T-helper 17 cell (primary cell): ENCODE results near the gene PTCH2. TPM values are rescaled to one million over a fixed set of nuclear protein-coding genes. Genes with fewer than 3 reads are reported as not detected.

ENCODE experiments used
- total RNA-seq, 4 donors: library from RNA in 2 of 4; stranded (reverse) in 2 of 4; gene quantifications; one replicate each; pipeline ENCODE4 v1.2.3 and lab custom pipeline; 2022 to 2026

The PTCH2 gene
- total RNA-seq, 2 donors from 2014 or later: 1.6 to 1.7 TPM

Other genes starting within 250 kb of the PTCH2 start
- 1 to 10 TPM; 2.6 to 2.8 TPM for gene TMEM53, start 168.8 kb downstream of the PTCH2 start, total RNA-seq
- gene ARMH1, start 168.5 kb downstream of the PTCH2 start, total RNA-seq: 10 to 100 TPM; 53.0 to 56.8 TPM
- not detected for gene RNU5D-1, start 112.1 kb downstream of the PTCH2 start, total RNA-seq
- 1 to 10 TPM; 1.4 to 1.7 TPM for gene KIF2C, start 103.4 kb downstream of the PTCH2 start, total RNA-seq
- 1,000 to 10,000 TPM; 2,841 to 3,014 TPM for gene RPS8, start 67.7 kb downstream of the PTCH2 start, total RNA-seq
- gene BEST4, start 55.1 kb downstream of the PTCH2 start, total RNA-seq: 1 to 10 TPM; 1.1 to 1.4 TPM
- 100 to 1,000 TPM; 389 to 523 TPM for gene PLK3, start 42.9 kb downstream of the PTCH2 start, total RNA-seq
- 1 to 10 TPM; 5.5 to 6.2 TPM for gene DYNLT4, start 35.9 kb downstream of the PTCH2 start, total RNA-seq
- 10 to 100 TPM; 43.1 to 56.6 TPM for gene BTBD19, start 34.7 kb downstream of the PTCH2 start, total RNA-seq
- 10 to 100 TPM in 1 of 2 donors, 1 to 10 TPM in 1; 9.0 to 13.0 TPM for gene EIF2B3, start 143.3 kb upstream of the PTCH2 start, total RNA-seq
- 10 to 100 TPM; 39.2 to 45.5 TPM for gene HECTD3, start 168.1 kb upstream of the PTCH2 start, total RNA-seq
- 10 to 100 TPM; 47.8 to 51.9 TPM for gene UROD, start 169.0 kb upstream of the PTCH2 start, total RNA-seq